Mesendoderm (in vitro differentiated cells): ENCODE results near the gene USB1.

Experiments used
- DNase-seq: peaks from one replicate; pipeline ENCODE4 v3.0.0; 2013
- H2AK5ac ChIP-seq: 2 replicates; pipeline ENCODE4 v1.6.1; 2013; ENCODE audit warnings: low read length, inconsistent platforms
- H2BK120ac ChIP-seq: 2 replicates; pipeline ENCODE4 v1.6.1; 2013; ENCODE audit warnings: low read depth, mild to moderate bottlenecking, low read length, moderate library complexity, mixed read lengths
- H2BK15ac ChIP-seq: replicated peaks from 2 replicates; pipeline ENCODE4 v1.6.1; 2013; ENCODE audit warnings: low read depth, mild to moderate bottlenecking, moderate library complexity
- H2BK5ac ChIP-seq: 2 replicates; pipeline ENCODE4 v1.6.1; 2013; ENCODE audit warnings: low read length, inconsistent platforms
- H3K18ac ChIP-seq: 2 replicates; pipeline ENCODE4 v1.6.1; 2013; ENCODE audit warnings: mild to moderate bottlenecking, low read length, mixed read lengths
- H3K23ac ChIP-seq: one replicate; pipeline ENCODE4 v1.6.1; 2013; ENCODE audit warnings: low read length
- H3K27ac ChIP-seq: 2 replicates; pipeline ENCODE4 v1.5.1; 2013; ENCODE audit warnings: low read depth, mild to moderate bottlenecking, inconsistent platforms, low read length, moderate library complexity
- H3K27me3 ChIP-seq: 2 replicates; pipeline ENCODE4 v1.6.1; 2013; ENCODE audit warnings: low read length, control low read depth, mild to moderate bottlenecking, inconsistent platforms; ENCODE audit not compliant: insufficient read depth, poor library complexity
- H3K36me3 ChIP-seq: 2 replicates; pipeline ENCODE4 v1.6.1; 2013; ENCODE audit warnings: low read length, inconsistent platforms; ENCODE audit not compliant: control insufficient read depth, insufficient read depth
- H3K4ac ChIP-seq: one replicate; pipeline ENCODE4 v1.6.1; 2013; ENCODE audit warnings: low read depth, mild to moderate bottlenecking, low read length, moderate library complexity
- H3K4me1 ChIP-seq: 2 replicates; pipeline ENCODE4 v1.6.1; 2013; ENCODE audit warnings: low read depth, low read length, inconsistent platforms; ENCODE audit not compliant: control insufficient read depth
- H3K4me2 ChIP-seq: 2 replicates; pipeline ENCODE4 v1.6.1; 2013; ENCODE audit warnings: low read length
- H3K4me3 ChIP-seq: 2 replicates; pipeline ENCODE4 v1.5.1; 2013; ENCODE audit warnings: mild to moderate bottlenecking, low read length
- H3K56ac ChIP-seq: one replicate; pipeline ENCODE4 v1.6.1; 2013; ENCODE audit warnings: low read length
- H3K79me1 ChIP-seq: 2 replicates; pipeline ENCODE4 v1.6.1; 2013; ENCODE audit warnings: low read length, inconsistent platforms
- H3K79me2 ChIP-seq: 2 replicates; pipeline ENCODE4 v1.6.1; 2013; ENCODE audit warnings: mild to moderate bottlenecking, low read length; ENCODE audit not compliant: control insufficient read depth, insufficient read depth
- H3K9ac ChIP-seq: 2 replicates; pipeline ENCODE4 v1.6.1; 2013; ENCODE audit warnings: low read length, inconsistent platforms
- H4K5ac ChIP-seq: one replicate; pipeline ENCODE4 v1.6.1; 2013; ENCODE audit warnings: low read length
- H4K8ac ChIP-seq: one replicate; pipeline ENCODE4 v1.6.1; 2013; ENCODE audit warnings: low read depth, mild to moderate bottlenecking, control low read depth, low read length, moderate library complexity
- WGBS: extraction: QIAGEN DNeasy Blood & Tissue Kit; methylation state at CpG from one replicate; pipeline ENCODE4 v1.1.7; 2013; ENCODE audit warnings: low lambda C conversion rate, missing lambda C conversion rate; ENCODE audit not compliant: insufficient coverage; ENCODE audit errors: extremely low coverage; 5-methylcytosine and 5-hydroxymethylcytosine counted together

The USB1 gene

GRCh38 chr16:57960310-57960709 is 40.9 kb upstream of the USB1 start:
- H2BK5ac ChIP-seq = no peak overlapping the region
- H4K8ac ChIP-seq = no peak overlapping the region
- H2AK5ac ChIP-seq = no peak overlapping the region
- H2BK120ac ChIP-seq = no peak overlapping the region
- H3K4me2 ChIP-seq = no peak overlapping the region
- no peak overlapping the region for H3K4me3 ChIP-seq
- no peak overlapping the region for H3K23ac ChIP-seq
- no peak for DNase-seq
- no peak overlapping the region for H3K4ac ChIP-seq
- H3K18ac ChIP-seq = no peak overlapping the region
- no peak overlapping the region for H3K9ac ChIP-seq
- H3K56ac ChIP-seq = no peak overlapping the region
- no peak overlapping the region for H4K5ac ChIP-seq
- no peaks in the 10 kb centered on the region for H3K27me3 ChIP-seq
- H2BK15ac ChIP-seq = no peak overlapping the region
- WGBS = no CpG with 5 or more reads among the region's 10 CpGs
- no peaks in the 10 kb centered on the region for H3K79me1 ChIP-seq
- no peaks in the 10 kb centered on the region for H3K79me2 ChIP-seq
- no peak overlapping the region for H3K27ac ChIP-seq
- H3K4me1 ChIP-seq = peaks cover 2% of the 10 kb centered on the region
- H3K36me3 ChIP-seq = no peaks in the 10 kb centered on the region

GRCh38 chr16:57960826-57961472 is 40.3 kb upstream of the USB1 start:
- H3K9ac ChIP-seq = no peak overlapping the region
- H3K4me2 ChIP-seq = no peak overlapping the region
- H3K79me2 ChIP-seq = no peaks in the 10 kb centered on the region
- H4K5ac ChIP-seq = no peak overlapping the region
- H3K36me3 ChIP-seq = no peaks in the 10 kb centered on the region
- no peak overlapping the region for H3K23ac ChIP-seq
- no CpG with 5 or more reads among the region's 7 CpGs for WGBS
- no peak overlapping the region for H2BK5ac ChIP-seq
- no peak overlapping the region for H3K56ac ChIP-seq
- peaks cover 2% of the 10 kb centered on the region for H3K4me1 ChIP-seq
- H3K18ac ChIP-seq = no peak overlapping the region
- no peak overlapping the region for H3K27ac ChIP-seq
- H2AK5ac ChIP-seq = no peak overlapping the region
- DNase-seq = no peak
- no peak overlapping the region for H2BK120ac ChIP-seq
- no peak overlapping the region for H2BK15ac ChIP-seq
- H3K4me3 ChIP-seq = no peak overlapping the region
- no peak overlapping the region for H3K4ac ChIP-seq
- no peak overlapping the region for H4K8ac ChIP-seq
- H3K79me1 ChIP-seq = no peaks in the 10 kb centered on the region
- H3K27me3 ChIP-seq = no peaks in the 10 kb centered on the region

GRCh38 chr16:57961538-57961937 is 39.7 kb upstream of the USB1 start:
- Histone ChIP-seq H3K18ac (no peak overlapping the region), H3K79me2 (no peaks in the 10 kb centered on the region), H3K56ac (no peak overlapping the region), H3K9ac (no peak overlapping the region), H3K4ac (no peak overlapping the region), H3K4me2 (no peak overlapping the region), H2BK5ac (no peak overlapping the region), H2AK5ac (no peak overlapping the region), H3K79me1 (no peaks in the 10 kb centered on the region), H2BK15ac (no peak overlapping the region), H4K5ac (no peak overlapping the region), H3K27ac (no peak overlapping the region), H3K4me1 (peaks cover 2% of the 10 kb centered on the region), H3K27me3 (no peaks in the 10 kb centered on the region), H4K8ac (no peak overlapping the region), H3K23ac (no peak overlapping the region), H2BK120ac (no peak overlapping the region), H3K36me3 (no peaks in the 10 kb centered on the region), H3K4me3 (no peak overlapping the region)
- DNase-seq = no peak
- WGBS = no CpG with 5 or more reads among the region's 2 CpGs

GRCh38 chr16:57962046-57962445 is 39.2 kb upstream of the USB1 start:
- H2AK5ac ChIP-seq = no peak overlapping the region
- H4K5ac ChIP-seq = no peak overlapping the region
- H3K79me2 ChIP-seq = no peaks in the 10 kb centered on the region
- no peak overlapping the region for H3K23ac ChIP-seq
- no peaks in the 10 kb centered on the region for H3K36me3 ChIP-seq
- no peak overlapping the region for H4K8ac ChIP-seq
- no peak overlapping the region for H3K9ac ChIP-seq
- no CpG with 5 or more reads among the region's 5 CpGs for WGBS
- no peak overlapping the region for H3K4me2 ChIP-seq
- H3K27me3 ChIP-seq = no peaks in the 10 kb centered on the region
- H3K4me1 ChIP-seq = peaks cover 2% of the 10 kb centered on the region
- H2BK120ac ChIP-seq = no peak overlapping the region
- H2BK15ac ChIP-seq = no peak overlapping the region
- H2BK5ac ChIP-seq = no peak overlapping the region
- no peak overlapping the region for H3K27ac ChIP-seq
- H3K79me1 ChIP-seq = no peaks in the 10 kb centered on the region
- no peak overlapping the region for H3K18ac ChIP-seq
- H3K4me3 ChIP-seq = no peak overlapping the region
- H3K56ac ChIP-seq = no peak overlapping the region
- no peak overlapping the region for H3K4ac ChIP-seq
- no peak for DNase-seq

GRCh38 chr16:57962756-57963155 is 38.5 kb upstream of the USB1 start:
- H3K56ac ChIP-seq = no peak overlapping the region
- H2AK5ac ChIP-seq = no peak overlapping the region
- no peak overlapping the region for H3K23ac ChIP-seq
- H3K27me3 ChIP-seq = no peaks in the 10 kb centered on the region
- H3K79me1 ChIP-seq = no peaks in the 10 kb centered on the region
- no peak overlapping the region for H3K27ac ChIP-seq
- no peak overlapping the region for H2BK5ac ChIP-seq
- H2BK15ac ChIP-seq = no peak overlapping the region
- no peaks in the 10 kb centered on the region for H3K79me2 ChIP-seq
- no peak for DNase-seq
- H3K4me3 ChIP-seq = no peak overlapping the region
- no peaks in the 10 kb centered on the region for H3K36me3 ChIP-seq
- peaks cover 2% of the 10 kb centered on the region for H3K4me1 ChIP-seq
- no peak overlapping the region for H3K4ac ChIP-seq
- WGBS = no CpG with 5 or more reads among the region's 9 CpGs
- no peak overlapping the region for H4K5ac ChIP-seq
- no peak overlapping the region for H3K18ac ChIP-seq
- no peak overlapping the region for H3K4me2 ChIP-seq
- H2BK120ac ChIP-seq = no peak overlapping the region
- no peak overlapping the region for H4K8ac ChIP-seq
- H3K9ac ChIP-seq = no peak overlapping the region

GRCh38 chr16:57964157-57964700 is 37.0 kb upstream of the USB1 start:
- DNase-seq = no peak
- H4K5ac ChIP-seq = no peak overlapping the region
- H3K27me3 ChIP-seq = no peaks in the 10 kb centered on the region
- H2AK5ac ChIP-seq = no peak overlapping the region
- no peak overlapping the region for H3K4me2 ChIP-seq
- H3K79me2 ChIP-seq = no peaks in the 10 kb centered on the region
- no CpG with 5 or more reads among the region's 10 CpGs for WGBS
- no peak overlapping the region for H2BK15ac ChIP-seq
- no peak overlapping the region for H3K56ac ChIP-seq
- H3K36me3 ChIP-seq = no peaks in the 10 kb centered on the region
- no peak overlapping the region for H3K4ac ChIP-seq
- no peak overlapping the region for H3K9ac ChIP-seq
- H3K18ac ChIP-seq = no peak overlapping the region
- H3K23ac ChIP-seq = no peak overlapping the region
- H3K4me1 ChIP-seq = no peaks in the 10 kb centered on the region
- no peaks in the 10 kb centered on the region for H3K79me1 ChIP-seq
- H2BK5ac ChIP-seq = no peak overlapping the region
- no peak overlapping the region for H3K4me3 ChIP-seq
- no peak overlapping the region for H4K8ac ChIP-seq
- H2BK120ac ChIP-seq = no peak overlapping the region
- H3K27ac ChIP-seq = no peak overlapping the region
